ENCODE data around the gene GRM8.
"Not testable (repeated sequence)": the region's sequence is repeated elsewhere in the genome, so short reads cannot be mapped to it uniquely, and the experiment has no call there.

GRM8 gene

DNA sequence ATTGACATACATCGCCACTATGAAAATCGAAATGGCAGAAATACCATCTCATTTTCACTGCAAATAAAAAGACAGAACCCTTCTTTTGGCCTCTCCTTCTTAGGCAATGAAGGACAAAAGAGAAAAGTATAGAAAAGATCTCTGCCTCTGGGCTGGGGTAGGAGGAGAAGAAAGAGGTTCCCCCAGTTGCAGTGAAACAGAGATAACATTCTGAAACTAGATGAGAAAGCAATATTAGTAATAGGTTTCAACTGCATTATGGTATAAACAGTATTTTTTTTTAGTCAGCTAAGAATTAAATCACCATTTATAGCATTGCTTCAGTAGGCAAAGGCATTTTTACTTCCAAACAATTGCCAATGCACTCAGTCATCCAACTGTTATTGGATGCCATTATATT is 347.5 kb downstream of the GRM8 start:
- H4K20me1 ChIP-seq (ENCODE audit: insufficient read depth, low read length, poor library complexity, severe bottlenecking); H3K79me2 ChIP-seq (ENCODE audit: insufficient read depth, low read length); H3K9ac ChIP-seq (ENCODE audit: low read depth, low read length, poor library complexity, severe bottlenecking); H2AFZ ChIP-seq (ENCODE audit: low read length); H3K4me2 ChIP-seq (ENCODE audit: low read depth, low read length, poor library complexity, severe bottlenecking); H3K4me3 ChIP-seq (ENCODE audit: low read length, poor library complexity, severe bottlenecking); H3K4me1 ChIP-seq (ENCODE audit: insufficient read depth, low read length, poor library complexity, severe bottlenecking); H3K9me3 ChIP-seq (ENCODE audit: insufficient read depth, low read depth, low read length); H3K36me3 ChIP-seq (ENCODE audit: insufficient read depth, low read length); H3K27me3 ChIP-seq (ENCODE audit: insufficient read depth, low read length, poor library complexity, severe bottlenecking); H3F3A ChIP-seq (ENCODE audit: low read depth); H3K9me2 ChIP-seq (replicated peaks; ENCODE audit: low read depth, low read length): not testable (repeated sequence)

DNA sequence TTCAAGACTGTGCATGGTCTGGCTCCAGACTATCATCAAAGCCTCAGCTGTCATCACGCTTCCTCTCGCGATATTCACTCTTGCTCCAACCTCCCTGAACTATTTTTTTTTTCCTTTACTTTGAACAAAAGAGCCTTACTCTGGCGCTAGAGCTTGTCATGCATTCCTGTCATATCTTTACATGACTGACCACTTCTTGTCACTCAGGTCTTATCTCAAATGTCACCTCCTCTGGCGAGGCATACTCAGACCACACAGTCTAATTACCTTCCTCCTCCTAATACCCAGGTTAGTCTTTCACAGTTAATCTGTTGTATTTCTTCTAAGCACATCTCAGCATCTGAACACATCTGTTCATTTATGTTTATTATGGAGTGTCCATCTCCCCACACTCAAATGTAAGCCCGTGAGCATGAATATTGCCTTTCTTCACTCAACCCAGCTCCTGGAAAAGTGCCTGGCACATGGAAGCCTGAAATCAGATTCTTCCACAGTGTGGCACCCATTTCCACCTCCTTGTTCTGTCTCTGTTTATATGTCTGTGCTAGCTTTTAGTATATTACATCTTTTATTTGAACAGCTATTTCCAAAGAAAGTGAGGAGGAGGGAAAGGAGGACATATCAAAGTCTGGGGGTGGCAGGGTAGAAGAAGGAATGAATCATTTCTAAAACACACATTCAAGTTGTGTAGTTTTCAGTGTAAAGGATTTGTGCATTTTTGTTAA is 351.5 kb downstream of the GRM8 start:
- not testable (repeated sequence) for H3F3A ChIP-seq (ENCODE audit: low read depth); H3K9me3 ChIP-seq (ENCODE audit: insufficient read depth, low read depth, low read length); H3K27me3 ChIP-seq (ENCODE audit: insufficient read depth, low read length, poor library complexity, severe bottlenecking); H2AFZ ChIP-seq (ENCODE audit: low read length); H3K9ac ChIP-seq (ENCODE audit: low read depth, low read length, poor library complexity, severe bottlenecking); H3K4me3 ChIP-seq (ENCODE audit: low read length, poor library complexity, severe bottlenecking); H3K4me2 ChIP-seq (ENCODE audit: low read depth, low read length, poor library complexity, severe bottlenecking); H3K4me1 ChIP-seq (ENCODE audit: insufficient read depth, low read length, poor library complexity, severe bottlenecking); H3K9me2 ChIP-seq (replicated peaks; ENCODE audit: low read depth, low read length); H4K20me1 ChIP-seq (ENCODE audit: insufficient read depth, low read length, poor library complexity, severe bottlenecking); H3K36me3 ChIP-seq (ENCODE audit: insufficient read depth, low read length); H3K79me2 ChIP-seq (ENCODE audit: insufficient read depth, low read length)

DNA sequence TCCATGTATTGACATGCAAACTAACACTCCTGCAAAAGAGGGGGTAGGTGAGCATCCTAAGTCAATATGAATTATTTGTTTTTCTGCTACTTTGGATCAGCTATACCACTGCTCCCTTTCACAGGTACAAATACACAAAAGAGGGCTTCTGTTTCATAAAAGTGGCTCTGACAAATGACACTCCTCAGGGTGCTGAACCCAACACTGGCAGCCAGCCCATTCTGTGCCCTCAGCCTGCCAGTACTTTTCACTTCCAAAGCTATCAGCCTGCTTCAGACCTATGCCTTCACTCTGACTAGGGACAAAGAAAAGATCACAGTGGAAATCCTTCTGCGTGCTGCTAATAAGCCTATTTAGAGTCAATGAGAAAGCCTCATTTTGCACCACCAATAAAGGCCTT is 364.8 kb downstream of the GRM8 start:
- H3K4me3 ChIP-seq (ENCODE audit: low read length, poor library complexity, severe bottlenecking); H3K4me1 ChIP-seq (ENCODE audit: insufficient read depth, low read length, poor library complexity, severe bottlenecking); H3K9me3 ChIP-seq (ENCODE audit: insufficient read depth, low read depth, low read length); H3K4me2 ChIP-seq (ENCODE audit: low read depth, low read length, poor library complexity, severe bottlenecking); H3K27me3 ChIP-seq (ENCODE audit: insufficient read depth, low read length, poor library complexity, severe bottlenecking); H3F3A ChIP-seq (ENCODE audit: low read depth); H3K36me3 ChIP-seq (ENCODE audit: insufficient read depth, low read length); H4K20me1 ChIP-seq (ENCODE audit: insufficient read depth, low read length, poor library complexity, severe bottlenecking); H2AFZ ChIP-seq (ENCODE audit: low read length); H3K79me2 ChIP-seq (ENCODE audit: insufficient read depth, low read length); H3K9ac ChIP-seq (ENCODE audit: low read depth, low read length, poor library complexity, severe bottlenecking); H3K9me2 ChIP-seq (replicated peaks; ENCODE audit: low read depth, low read length): not testable (repeated sequence)

DNA sequence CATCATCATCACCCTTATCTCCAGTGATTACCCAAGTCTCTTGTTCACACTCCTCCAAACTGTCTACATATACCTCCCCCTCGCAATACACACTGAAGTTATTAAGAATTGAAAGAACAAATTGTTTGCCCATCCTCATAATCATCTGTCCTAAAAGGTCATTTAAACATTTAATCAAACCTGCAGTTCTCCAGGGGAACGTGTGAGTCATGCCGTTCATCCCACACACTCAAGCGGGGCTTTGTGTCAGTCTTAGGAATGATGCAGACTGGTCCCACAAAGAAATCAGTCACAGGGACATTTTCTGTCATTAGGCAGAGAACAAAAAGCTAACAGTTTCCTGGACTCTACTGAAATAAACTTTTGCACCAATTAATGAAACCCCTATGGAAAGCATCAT is 365.2 kb downstream of the GRM8 start:
- H3F3A ChIP-seq (ENCODE audit: low read depth); H4K20me1 ChIP-seq (ENCODE audit: insufficient read depth, low read length, poor library complexity, severe bottlenecking); H3K27me3 ChIP-seq (ENCODE audit: insufficient read depth, low read length, poor library complexity, severe bottlenecking); H3K9me3 ChIP-seq (ENCODE audit: insufficient read depth, low read depth, low read length); H3K4me1 ChIP-seq (ENCODE audit: insufficient read depth, low read length, poor library complexity, severe bottlenecking); H3K9me2 ChIP-seq (replicated peaks; ENCODE audit: low read depth, low read length); H3K9ac ChIP-seq (ENCODE audit: low read depth, low read length, poor library complexity, severe bottlenecking); H3K4me3 ChIP-seq (ENCODE audit: low read length, poor library complexity, severe bottlenecking); H3K79me2 ChIP-seq (ENCODE audit: insufficient read depth, low read length); H3K36me3 ChIP-seq (ENCODE audit: insufficient read depth, low read length); H3K4me2 ChIP-seq (ENCODE audit: low read depth, low read length, poor library complexity, severe bottlenecking); H2AFZ ChIP-seq (ENCODE audit: low read length): not testable (repeated sequence)

DNA sequence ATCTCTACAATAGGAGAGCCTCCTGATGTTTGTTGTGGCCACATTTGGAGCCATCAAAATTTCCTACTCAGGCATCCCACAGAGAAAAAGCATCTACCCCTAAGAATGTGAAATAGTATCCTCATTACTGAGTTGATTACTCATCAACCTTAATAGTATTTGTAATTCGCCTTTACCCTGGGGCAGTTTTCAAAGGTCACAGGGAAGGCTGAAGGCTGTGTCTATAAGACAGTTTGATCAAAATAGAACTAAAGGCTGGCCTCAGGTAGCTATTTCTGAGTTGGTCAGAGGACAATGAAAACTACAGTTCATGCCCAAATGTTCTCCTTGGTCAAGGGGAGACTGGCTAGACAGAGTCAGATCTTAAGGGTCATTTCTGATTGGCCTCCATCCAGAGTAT is 370.0 kb downstream of the GRM8 start:
- not testable (repeated sequence) for H3K79me2 ChIP-seq (ENCODE audit: insufficient read depth, low read length); H3K9me2 ChIP-seq (replicated peaks; ENCODE audit: low read depth, low read length); H2AFZ ChIP-seq (ENCODE audit: low read length); H3K36me3 ChIP-seq (ENCODE audit: insufficient read depth, low read length); H3F3A ChIP-seq (ENCODE audit: low read depth); H3K27me3 ChIP-seq (ENCODE audit: insufficient read depth, low read length, poor library complexity, severe bottlenecking); H3K9me3 ChIP-seq (ENCODE audit: insufficient read depth, low read depth, low read length); H3K4me1 ChIP-seq (ENCODE audit: insufficient read depth, low read length, poor library complexity, severe bottlenecking); H3K9ac ChIP-seq (ENCODE audit: low read depth, low read length, poor library complexity, severe bottlenecking); H4K20me1 ChIP-seq (ENCODE audit: insufficient read depth, low read length, poor library complexity, severe bottlenecking); H3K4me3 ChIP-seq (ENCODE audit: low read length, poor library complexity, severe bottlenecking); H3K4me2 ChIP-seq (ENCODE audit: low read depth, low read length, poor library complexity, severe bottlenecking)

DNA sequence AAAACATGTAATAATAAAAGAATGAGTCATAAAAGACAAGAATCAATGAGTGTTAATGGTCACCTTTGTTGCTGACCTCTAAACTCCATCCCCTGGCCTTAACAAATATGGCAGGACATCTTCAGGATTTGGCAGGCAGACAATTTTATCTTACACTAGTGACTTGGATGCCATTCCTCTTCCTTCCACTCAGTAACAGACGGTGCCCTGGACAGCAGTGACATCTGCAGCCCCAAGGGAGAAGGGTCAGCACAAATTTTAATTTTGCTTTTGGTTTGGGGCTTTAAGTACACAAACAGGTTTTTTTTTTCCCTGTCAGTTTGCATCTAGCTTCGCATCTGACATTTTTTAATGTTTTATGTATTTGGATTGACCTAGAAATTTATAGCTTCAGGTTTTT is 370.8 kb downstream of the GRM8 start:
- H3K4me2 ChIP-seq (ENCODE audit: low read depth, low read length, poor library complexity, severe bottlenecking); H2AFZ ChIP-seq (ENCODE audit: low read length); H3K4me1 ChIP-seq (ENCODE audit: insufficient read depth, low read length, poor library complexity, severe bottlenecking); H3K9me3 ChIP-seq (ENCODE audit: insufficient read depth, low read depth, low read length); H3K9ac ChIP-seq (ENCODE audit: low read depth, low read length, poor library complexity, severe bottlenecking); H3K4me3 ChIP-seq (ENCODE audit: low read length, poor library complexity, severe bottlenecking); H4K20me1 ChIP-seq (ENCODE audit: insufficient read depth, low read length, poor library complexity, severe bottlenecking); H3K9me2 ChIP-seq (replicated peaks; ENCODE audit: low read depth, low read length); H3K36me3 ChIP-seq (ENCODE audit: insufficient read depth, low read length); H3F3A ChIP-seq (ENCODE audit: low read depth); H3K27me3 ChIP-seq (ENCODE audit: insufficient read depth, low read length, poor library complexity, severe bottlenecking); H3K79me2 ChIP-seq (ENCODE audit: insufficient read depth, low read length): not testable (repeated sequence)
